HG03175 (cell line): Measurements from ENCODE around the gene SACS.
"Not testable (repeated sequence)": the region's sequence is repeated elsewhere in the genome, so short reads cannot be mapped to it uniquely, and the experiment has no call there.

Source experiments
- ATAC-seq: cut with Tn5 transposase; IDR thresholded peaks from one replicate; pipeline ENCODE4 v1.9.1; 2021; ENCODE audit warnings: mild to moderate bottlenecking, moderate library complexity; ENCODE audit not compliant: unreplicated experiment

The SACS gene

DNA sequence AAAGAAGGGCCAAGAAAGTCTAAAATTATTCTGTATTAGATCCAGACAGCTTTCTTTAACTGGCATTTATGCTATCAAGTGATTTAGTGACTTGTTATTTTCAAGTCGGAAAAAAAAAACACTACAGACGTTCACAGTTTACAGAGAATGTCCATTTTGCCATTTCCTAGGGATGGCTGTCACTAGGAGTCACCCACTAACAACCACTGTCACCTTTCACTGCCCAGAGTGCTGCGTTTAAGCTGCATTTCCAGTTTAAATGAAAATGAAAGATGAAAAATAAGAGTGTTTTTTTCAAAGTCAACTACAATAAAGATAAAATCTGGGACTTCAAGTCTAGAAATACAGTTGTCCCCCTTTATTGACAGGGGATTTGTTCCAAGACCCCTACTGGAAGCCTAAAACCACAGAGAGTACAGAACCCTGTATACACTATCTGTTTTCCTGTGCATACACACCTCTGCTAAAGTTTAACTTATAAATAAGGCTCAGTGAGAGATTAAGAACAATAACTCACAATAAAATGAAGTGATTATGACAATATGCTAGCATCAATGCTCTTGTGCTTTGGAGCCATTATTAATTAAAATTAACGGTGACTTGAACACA lies 112.5 kb downstream of the SACS start:
- peak; percentile 32 for ATAC-seq

DNA sequence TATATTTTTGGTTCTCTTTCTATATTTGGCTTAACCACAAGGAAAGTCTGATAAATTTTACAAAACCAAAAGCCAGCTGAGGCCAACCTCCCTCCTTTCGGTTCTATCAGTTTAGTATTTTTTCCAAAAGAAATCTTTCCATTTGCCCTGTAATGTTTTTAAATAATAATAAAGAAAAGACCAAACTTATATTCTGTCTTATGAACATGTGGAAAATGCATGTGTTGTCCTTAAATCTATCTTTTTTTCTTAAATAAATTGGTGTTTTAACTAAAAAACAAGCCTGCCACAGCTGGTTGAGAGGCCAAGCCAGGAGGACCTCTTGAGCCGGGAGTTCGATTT lies 113.6 kb downstream of the SACS start:
- ATAC-seq = no peak

DNA sequence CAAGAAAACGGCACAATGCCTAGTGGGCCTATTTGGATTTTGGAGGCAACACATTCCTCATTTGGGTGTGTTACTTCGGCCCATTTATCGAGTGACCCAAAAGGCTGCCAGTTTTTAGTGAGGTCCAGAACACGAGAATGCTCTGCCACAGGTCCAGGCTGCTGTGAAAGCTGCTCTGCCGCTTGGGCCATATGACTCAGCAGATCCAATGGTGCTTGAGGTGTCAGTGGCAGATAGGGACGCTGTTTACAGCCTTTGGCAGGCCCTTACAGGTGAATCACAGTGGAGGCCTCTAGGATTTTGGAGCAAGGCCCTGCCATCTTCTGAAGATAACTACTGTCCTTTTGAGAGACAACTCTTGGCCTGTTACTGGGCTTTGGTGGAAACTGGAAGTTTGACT lies 118.7 kb downstream of the SACS start:
- ATAC-seq = not testable (repeated sequence)

DNA sequence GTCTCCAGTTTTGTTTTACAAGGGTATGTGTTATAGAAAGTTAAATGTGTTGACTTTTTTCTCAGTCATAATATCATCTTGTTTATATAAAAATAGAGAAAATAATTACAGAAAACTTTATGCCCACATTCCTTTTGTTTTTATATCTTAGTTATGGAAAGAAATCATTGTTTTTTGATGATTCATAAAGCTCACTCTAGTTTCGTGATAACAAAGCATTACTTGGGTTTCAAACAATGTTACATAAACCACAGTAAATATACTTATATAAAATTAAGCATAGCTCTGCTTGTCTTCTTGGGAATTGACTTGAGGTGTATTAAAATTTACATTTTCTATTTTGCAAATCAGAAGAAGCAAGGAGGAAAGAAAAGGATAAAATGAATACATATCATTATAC lies 140.9 kb downstream of the SACS start:
- ATAC-seq = no peak

DNA sequence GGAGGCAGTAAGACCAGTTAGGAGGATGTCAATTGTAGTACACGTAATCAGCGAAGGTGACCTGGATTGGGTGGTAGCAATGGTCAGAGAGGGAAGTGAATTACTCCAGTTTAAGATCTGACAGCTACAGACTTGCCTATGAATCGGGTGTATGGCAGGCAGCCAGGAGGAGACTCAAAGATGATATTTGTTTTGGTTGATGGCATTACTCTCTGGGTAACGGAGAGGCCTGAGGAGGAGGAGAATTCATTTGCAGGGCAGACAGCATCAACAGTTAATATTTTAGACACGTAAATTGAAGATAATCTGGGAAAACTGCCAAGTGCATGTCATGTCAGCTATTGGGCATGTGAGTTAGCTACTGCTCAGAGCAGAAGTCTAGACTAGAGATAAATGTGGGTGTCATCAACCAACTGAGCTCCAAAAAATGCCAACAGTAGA lies 143.6 kb downstream of the SACS start:
- ATAC-seq = no peak

DNA sequence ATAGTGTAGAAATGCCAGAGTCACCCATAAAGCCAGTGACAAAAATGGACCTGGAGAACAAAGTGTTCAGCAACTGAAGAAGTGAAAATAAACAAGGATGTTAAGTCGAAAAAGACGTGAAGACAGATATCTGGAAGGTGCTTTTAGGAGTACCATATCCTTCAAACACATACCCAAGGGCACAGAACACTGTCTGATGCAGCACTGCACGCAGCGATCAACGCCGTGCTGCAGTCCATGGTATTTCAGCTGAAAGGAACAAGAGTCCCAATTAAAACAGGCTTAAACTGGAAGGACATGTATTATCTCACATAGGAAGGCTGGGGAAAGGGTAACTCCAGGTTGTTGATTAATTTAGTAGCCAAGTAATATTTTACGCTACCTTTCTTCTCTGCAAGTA lies 144.5 kb downstream of the SACS start:
- ATAC-seq = no peak

DNA sequence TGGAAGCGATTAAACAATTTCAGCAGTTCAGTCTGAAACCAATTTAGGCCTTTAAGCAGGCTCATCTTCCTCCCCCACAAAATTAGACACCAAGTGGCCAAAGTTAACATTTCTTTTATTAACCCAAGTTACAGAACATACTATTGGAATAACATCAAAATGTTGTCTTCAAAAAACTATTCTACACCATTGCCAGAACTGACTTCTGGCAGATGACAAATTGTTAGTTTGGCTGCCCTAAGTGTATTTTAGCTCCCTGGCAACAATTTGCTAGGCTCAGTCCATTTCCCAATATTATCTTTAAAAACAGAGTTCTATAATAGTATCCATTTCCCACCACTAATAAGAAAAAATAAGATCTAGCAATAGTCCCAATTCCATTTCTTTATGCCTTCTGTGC lies 144.9 kb downstream of the SACS start:
- no peak for ATAC-seq

DNA sequence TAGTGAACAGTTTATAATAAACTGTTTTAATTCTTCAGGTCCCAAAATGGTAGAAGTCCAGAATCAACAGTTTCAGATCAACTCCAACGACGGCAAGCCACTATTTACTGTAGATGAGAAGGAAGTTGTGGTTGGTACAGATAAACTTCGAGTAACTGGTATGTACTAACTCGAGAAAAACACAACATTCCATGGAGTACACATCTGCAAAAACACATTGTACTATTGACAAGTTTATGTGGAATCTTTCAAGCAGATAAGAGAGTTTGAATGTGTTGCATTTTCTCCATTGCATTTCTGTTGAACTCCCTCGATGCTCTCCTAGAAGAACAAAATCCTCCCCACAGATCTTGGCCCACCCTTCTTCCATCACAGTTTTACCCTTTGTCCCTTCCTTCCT lies 154.2 kb downstream of the SACS start:
- no peak for ATAC-seq
